Activated CD8-positive, alpha-beta memory T cell treated with anti-CD3 and anti-CD28 coated beads, Interleukin-2, amount 50 U/mL, for 1 hour (primary cell): ENCODE measurements around the gene CCL2.

ENCODE experiments used
- DNase-seq: peaks from one replicate; pipeline ENCODE4 v3.0.0-alpha.2; 2020; ENCODE audit errors: extremely low read depth

Gene CCL2

GRCh38 chr17:34265711-34266110 lies 10.6 kb downstream of the CCL2 start:
- DNase-seq, result no peak

GRCh38 chr17:34269969-34270368 lies 14.9 kb downstream of the CCL2 start, which contains the start of gene CCL7:
Gene CCL7 (plus strand): TSS chr17:34270221. CDS start chr17:34270291, 70 bp downstream.
- no peak for DNase-seq

DNA sequence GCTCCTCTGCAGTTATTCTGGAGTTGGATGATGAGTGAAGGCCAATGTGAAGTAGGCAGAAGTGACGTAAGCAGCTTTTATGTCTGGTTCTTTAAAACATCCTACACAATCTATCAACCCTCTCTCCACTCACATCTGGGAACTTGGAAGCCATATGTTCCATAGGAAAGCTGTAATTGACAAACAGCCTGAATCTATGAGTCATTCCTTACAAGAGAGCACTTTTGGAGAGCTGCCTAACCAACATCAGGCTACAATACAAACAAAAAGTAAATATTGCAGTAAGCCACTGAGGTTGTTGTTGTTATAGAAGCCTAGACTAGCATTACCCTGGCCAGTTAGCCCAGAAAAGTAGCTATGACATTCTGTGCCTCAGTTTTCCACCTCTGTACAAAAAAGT lies 20.8 kb downstream of the CCL2 start:
- no peak for DNase-seq

DNA sequence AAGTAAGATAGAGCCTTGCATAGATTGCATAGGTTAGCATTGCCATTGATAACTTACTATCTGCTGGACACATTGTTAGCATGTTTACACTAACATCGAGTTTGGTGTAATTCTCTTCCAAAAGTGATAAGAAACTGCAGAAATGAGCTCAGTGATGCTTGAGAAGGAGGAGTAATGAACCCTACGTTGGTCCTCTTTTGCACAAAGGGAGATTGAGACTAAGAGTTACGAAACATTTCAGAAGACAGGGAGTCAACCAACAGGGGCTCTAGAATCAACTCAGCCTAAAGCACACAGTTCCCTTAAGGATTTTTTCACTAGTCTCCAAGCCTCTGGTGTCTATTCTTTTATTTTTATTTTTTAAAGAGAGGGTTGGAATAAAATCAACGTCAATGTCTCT lies 21.7 kb downstream of the CCL2 start:
- no peak for DNase-seq

DNA sequence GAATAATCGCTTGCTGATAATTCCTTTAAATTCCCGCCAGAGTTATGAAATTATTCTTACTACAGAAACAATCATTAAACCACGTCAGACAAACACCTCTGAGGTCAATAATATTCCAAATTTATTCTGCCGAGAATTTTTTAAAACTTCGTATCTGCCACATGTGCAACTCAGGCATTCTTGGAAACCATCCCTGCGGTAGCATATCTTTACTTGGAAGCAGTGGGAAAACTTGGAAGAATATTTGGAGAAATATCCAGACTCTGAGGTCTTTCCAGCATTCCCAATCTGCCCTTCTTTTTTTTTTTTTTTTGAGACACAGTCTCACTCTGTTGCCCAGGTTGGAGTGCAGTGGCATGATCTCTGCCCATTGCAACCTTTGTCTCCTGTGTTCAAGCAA lies 28.5 kb downstream of the CCL2 start:
- DNase-seq, result no peak

- no peak for DNase-seq
Observed at GRCh38 chr17:34285286-34285792, 30.3 kb downstream of the CCL2 start, which contains the start of gene CCL11. Gene CCL11 (plus strand): TSS chr17:34285742. CDS start chr17:34285809, 67 bp downstream.

GRCh38 chr17:34287875-34288274 lies 32.8 kb downstream of the CCL2 start:
- DNase-seq, result no peak

DNA sequence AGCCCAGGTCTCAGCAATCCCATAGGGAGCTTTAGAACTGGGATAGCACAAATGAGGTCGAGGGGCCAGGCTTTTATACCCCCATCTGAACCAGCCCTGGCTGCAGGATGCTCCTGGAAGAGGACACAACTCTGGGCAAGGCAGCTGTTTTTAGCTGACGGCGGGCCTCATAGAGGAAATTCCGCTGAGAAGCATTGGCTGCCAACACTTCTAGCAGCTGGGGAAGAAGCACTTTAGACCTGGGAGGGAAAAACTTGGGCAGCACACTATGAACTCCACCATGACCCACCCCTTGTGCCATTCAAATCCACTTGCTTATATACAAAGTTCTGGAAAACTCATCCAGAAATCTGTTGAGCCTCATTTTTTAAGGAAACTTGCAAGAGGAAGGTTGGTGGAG lies 35.5 kb downstream of the CCL2 start:
- no peak for DNase-seq

- no peak for DNase-seq
Observed at GRCh38 chr17:34291721-34292348, 36.8 kb downstream of the CCL2 start.

DNA sequence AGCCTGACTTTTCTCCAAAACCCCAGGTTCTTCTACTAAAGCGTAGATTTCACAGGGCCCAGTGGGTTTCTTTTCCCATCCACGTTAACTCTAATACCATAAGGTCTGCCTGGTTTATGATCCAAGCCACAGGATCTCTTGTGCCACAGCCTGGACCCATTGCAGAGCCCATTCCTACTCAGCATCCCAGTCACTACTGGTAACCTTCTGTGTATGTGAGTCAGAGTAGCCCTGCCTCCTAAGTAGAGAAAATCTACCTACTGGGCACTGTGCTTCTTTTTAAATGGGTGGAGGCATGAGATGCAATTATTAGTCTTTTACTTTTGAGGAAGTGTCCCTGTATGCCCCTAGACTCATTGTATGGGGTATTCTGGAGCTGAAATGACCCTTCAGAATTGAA lies 43.9 kb downstream of the CCL2 start:
- no peak for DNase-seq

GRCh38 chr17:34299956-34300577 lies 45.0 kb downstream of the CCL2 start:
- no peak for DNase-seq

- DNase-seq, result no peak
Observed at GRCh38 chr17:34300652-34301370, 45.7 kb downstream of the CCL2 start.

- DNase-seq, result no peak
Observed at GRCh38 chr17:34301986-34302385, 46.9 kb downstream of the CCL2 start.

GRCh38 chr17:34302636-34303035 lies 47.6 kb downstream of the CCL2 start:
- DNase-seq, result no peak

GRCh38 chr17:34303606-34304005 lies 48.5 kb downstream of the CCL2 start:
- DNase-seq, result no peak

- no peak for DNase-seq
Observed at GRCh38 chr17:34305061-34305460, 50.0 kb downstream of the CCL2 start.

DNA sequence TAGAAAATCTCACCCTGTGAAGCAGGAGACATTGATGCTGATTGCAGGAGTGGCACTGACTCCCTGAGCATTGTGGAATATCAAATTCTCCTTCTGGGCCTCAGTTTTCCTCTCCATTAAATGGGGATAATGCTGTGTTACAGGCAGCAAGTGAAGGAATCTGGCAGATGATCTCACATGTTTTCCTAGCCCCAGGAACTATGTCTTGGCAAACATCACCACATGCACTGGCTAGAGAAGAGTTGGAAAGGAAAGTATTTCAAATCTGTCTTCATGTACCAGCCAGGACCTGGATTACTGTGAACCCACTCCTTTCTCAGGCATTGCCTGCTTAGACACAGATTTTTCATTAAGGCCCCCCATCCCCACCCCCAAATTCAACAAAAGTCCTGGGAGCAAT lies 50.5 kb downstream of the CCL2 start:
- DNase-seq, result no peak

DNA sequence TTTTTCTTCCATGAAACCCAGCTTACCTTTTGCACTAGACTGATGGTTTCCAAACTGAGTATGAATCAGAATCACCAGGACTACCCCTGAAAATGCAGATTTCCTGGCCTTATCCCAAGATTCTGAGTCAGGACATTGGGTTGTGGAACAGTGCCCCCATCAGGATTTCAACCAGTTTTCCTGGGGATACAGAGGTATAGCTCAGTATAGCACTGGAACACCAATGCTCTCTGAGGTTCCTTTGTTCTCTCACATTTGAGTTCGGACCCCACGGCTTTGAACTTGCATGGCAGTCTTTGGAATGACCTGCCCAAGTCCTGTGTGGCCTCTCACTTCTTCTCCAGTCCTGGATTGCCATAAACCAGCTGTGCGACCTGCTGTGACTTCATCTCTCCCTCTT lies 51.4 kb downstream of the CCL2 start:
- no peak for DNase-seq
